Fibroblast of skin of left biceps (primary cell): ENCODE measurements around the gene TBCD.
"Not testable (repeated sequence)": the region's sequence is repeated elsewhere in the genome, so short reads cannot be mapped to it uniquely, and the experiment has no call there.

Experiments used
- DNase-seq, 2 experiments: peaks; one replicate each; pipeline ENCODE4 v3.0.0-alpha.2; 2013; ENCODE audit warnings: low read depth in 2 of 2

The TBCD gene

DNA sequence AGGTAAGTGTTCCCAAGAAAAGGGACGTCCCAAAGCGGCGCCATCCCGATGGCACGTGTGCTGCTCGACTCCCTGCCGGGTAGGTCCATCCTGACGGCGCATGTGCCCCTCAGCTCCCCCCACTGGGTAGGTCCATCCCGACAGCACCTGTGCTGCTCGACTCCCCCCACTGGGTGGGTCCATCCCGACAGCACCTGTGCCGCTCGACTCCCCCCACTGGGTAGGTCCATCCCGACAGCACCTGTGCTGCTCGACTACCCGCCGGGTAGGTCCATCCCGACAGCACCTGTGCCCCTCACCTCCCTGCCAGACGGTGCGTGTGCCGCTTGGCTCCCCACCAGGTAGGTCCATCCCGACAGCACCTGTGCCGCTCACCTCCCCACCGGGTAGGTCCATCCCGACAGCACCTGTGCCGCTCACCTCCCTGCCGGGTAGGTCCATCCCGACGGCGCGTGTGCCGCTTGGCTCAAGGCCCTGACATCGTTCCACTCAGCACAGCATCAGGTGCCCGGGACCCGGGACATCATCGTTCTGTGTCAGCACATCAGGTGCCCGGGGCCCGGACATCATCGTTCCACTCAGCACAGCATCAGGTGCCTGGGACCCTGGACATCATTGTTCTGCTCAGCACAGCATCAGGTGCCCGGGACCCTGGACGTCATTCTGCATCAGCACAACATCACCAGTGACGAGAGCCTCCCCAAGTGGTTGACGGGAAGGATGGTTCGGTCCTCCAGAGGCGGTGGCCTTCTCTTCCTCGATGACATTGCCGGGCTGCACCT is 22.2 kb upstream of the TBCD start:
- no peak for DNase-seq

DNA sequence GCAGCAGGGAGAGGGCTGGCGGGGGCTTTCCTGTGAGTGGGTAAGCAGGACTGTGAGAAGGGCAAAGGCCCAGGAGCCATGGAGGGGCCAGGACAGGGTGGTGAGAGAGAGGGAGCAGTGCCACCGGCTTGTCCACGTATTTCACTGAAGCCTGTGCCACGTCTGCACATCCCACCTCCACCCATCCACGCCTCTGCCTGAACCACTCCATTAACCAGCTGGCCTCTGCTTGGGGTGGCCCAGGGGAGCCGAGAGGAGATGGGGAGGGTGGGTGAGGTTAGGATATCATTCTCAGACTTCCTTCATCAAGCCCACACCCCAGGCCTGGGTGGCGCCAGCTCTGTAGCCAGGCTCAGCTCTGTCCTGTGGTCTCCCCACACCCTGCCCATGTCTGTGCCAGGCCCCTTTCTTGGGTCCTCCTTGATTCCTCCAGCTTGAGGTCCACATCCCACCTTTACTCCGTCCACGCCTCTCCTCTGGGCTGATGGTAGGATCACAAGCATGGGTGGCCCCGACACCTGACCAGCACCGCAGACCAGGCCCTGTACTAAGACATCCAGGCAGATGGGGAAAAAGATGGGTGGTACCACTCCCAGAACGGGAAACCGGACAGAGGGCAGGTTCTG is 19.6 kb upstream of the TBCD start:
- DNase-seq, result no peak

DNA sequence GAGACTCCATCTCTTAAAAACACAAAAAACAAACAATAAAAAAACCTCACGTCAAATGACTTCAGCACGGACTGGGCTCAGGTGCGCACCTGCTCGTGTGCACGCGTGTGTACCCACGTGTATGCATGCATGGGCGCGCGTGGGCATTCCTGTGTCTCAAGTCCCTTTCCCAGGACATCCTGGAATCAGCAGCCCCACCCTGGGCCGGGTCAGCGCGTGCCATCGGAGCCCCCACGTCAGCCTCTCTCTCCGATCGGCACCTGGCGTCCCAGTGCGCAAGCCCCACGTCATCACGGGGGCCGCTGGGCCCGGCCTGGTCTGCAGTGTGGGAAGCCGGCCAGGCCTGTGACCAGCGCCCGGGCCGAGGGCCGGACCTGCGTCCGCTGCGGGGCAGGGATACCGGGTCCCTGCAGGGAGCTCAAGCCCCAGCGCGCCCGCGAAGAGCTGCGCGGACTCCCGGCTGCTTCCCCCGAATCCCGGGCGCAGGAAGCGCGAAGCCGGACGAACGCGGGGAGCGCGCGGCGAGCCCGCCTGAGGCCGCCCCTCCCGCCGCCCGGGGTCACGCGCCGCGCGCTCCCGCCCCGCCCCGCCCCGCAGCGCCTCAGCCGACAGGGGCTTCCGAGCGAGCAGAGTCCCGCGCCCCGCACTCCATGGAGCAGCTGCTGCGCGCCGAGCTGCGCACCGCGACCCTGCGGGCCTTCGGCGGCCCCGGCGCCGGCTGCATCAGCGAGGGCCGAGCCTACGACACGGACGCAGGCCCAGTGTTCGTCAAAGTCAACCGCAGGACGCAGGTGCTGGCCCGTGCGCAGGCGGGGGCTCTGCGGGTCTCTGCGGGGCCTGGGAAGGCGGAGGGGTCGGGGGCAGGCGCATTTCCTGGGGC is 16.6 kb upstream of the TBCD start, which contains the start of gene FN3K:
TSS of gene FN3K (plus strand) at position 629 of the 880 bp plus-strand sequence. CDS start at position 651, 22 bp downstream.
- DNase-seq, result no peak

DNA sequence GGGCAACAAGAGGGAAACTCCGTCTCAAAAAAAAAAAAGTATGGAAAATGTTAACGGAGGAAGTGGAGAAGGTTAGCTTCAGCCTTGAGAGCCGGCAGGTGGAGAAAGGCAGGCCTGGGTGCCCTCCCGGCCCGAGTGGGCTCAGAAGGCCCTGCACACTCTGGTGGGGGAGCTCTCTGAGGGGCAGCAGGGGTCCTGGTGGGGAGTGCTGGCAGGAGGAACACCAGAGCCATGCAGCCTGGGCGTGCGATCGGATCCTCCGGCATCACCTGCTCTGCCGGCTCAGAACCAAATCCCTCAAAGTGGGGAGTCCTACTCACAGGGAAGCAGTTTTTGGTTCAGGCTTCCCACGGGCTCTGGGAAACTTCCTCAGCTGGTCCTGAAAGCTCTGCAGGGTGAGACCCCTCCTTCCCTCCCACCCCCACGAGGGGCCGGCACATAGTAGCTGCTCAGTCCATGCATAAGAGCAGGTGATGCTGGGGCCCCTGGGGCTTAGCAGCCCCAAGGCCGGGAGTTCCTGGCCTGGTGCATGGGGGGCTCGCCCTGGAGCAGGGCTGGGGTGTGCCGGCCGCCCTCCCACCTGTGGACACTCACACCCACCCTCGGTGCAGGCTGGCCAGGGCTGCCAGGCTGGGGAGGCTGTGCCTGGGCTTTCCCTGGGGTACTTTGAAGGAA is 15.2 kb upstream of the TBCD start:
- no peak for DNase-seq

DNA sequence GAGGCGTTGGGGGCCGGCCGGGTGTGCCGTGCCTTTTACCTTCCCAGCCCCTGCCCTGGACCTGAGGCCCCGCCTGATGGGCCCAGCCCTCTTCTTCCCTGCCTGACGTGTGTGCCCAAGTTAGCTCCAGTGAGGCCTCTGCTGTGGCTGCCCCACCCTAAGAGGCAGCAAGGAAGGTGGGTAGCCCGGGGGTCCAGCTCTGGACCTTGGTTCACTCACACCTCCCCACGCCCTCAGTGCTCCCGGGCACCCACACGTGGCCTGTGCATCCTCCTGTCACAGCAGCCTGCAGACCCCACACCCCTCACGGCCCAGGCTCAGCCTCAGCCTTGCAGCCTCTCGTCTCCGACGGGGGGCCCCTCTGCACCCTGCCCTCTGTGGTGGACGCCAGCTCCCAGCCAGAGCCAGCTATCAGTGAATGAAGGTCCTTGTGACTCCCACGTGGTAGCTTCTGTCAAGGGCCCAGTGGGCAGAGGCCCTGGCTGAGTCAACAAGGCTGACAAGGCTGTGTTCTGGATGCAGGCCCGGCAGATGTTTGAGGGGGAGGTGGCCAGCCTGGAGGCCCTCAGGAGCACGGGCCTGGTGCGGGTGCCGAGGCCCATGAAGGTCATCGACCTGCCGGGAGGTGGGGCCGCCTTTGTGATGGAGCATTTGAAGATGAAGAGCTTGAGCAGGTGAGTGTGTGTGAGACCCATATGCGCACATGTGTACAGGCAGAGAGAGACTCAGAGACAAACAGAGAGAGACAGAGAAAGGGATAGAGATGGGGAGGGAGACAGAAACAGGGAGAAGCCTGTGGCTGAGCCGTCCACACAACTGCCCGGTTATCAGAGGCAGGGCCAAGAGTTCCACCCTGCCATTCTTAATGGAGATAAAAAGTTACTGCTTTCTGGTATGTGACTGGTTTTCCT is 13.6 kb upstream of the TBCD start:
- no peak for DNase-seq

DNA sequence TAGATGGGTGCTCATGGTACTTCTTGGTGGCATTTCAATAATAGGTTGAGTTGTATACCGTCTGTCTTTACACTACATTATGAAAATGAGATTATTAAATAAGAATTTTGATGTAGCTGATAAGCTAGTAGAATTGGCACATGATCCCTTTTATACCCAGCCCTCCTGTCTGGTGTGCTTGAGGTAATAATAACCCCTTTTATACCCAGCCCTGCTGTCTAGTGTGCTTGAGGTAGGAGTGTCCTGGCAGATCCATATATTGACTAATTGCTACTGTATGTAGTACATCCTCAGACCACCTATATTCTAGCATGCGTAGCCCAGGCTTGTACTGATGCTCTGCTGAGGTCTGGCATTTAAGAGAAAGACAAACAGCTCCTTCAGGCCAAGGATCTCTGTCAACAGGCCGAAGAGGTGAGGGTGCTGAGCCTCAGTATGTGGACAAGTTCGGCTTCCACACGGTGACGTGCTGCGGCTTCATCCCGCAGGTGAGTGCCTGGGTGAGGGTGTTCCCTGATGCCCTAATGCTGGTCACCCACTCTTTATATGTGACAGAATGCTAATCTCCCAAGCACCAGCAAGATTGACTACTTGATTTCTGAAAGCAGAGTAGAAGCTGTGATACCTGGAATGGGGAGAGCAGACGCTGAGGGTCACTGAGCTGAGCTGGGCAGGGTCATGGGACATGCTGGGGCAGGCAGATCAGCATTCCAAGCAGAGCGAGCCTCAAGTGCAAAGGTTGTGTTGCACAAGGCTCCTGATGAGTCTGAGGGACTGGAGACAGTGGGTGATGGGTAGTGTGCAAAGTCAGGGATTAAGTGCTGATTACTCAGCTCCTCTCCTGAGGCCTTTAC is 10.7 kb upstream of the TBCD start:
- DNase-seq, result no peak

DNA sequence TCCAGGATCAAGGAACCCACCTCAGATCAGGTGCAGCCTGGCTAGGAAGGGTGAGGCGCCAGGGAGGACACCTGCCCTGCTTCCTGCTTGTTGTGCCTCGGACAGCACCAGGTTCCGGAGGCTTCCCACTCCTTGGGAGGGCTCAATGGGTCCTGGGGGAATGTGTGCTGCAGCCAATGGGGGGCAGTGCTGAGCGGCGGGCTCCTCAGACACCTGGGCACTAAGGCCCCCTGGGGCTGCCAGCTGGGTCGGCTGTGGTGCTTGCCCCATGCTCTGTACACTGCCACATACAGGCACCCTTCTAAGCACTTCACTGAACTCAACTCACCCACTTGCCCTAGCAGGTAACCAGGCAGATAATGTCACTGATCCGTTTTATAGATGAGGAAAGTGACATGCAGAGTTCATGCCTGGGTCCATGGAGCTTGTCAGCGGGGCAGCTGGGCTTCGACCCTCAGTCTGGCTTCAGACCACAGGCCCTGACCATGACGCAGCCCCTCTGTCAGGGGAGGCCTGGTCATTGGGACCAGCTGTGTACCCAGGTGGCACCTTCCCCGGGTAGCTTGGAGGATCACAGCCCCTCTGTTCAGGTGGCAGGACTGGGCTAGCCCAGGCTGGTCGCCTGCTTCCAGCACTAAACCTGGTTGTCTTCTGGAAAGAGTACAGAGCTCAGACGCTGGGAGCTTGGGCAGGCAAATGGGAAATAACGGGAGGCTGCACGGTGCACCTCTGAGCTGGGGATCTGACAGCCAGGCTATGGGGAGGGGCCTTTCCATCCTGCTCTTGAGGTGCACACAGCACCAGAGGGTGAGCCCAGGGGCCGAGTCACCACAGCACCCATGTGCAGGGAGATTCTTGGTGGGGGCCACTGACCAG is 8.3 kb upstream of the TBCD start:
- no peak for DNase-seq

DNA sequence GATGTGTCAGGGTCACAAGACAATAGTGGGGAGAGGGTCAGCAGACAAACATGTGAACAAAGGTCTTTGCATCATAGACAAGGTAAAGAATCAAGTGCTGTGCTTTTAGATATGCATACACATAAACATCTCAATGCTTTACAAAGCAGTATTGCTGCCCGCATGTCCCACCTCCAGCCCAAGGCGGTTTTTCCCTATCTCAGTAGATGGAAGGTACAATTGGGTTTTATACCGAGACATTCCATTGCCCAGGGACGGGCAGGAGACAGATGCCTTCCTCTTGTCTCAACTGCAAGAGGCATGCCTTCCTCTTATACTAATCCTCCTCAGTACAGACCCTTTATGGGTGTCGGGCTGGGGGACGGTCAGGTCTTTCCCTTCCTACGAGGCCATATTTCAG is 7.1 kb upstream of the TBCD start:
- not testable (repeated sequence) for DNase-seq

DNA sequence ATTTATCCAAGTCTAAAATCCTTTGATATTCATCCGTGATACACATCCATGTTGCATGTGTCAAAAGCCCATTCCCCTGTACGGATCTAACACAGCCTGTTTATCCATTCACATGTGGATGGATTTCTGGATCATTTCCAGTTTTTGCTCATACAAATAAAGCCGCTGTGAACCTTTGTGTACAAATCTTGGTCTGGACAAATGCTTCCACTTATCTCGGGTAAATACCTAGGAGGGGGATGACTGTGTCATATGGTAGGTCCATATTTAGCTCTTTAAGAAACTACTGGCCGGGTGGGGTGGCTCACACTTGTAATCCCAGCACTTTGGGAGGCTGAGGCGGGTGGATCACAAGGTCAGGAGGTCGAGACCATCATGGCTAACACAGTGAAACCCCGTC is 6.3 kb upstream of the TBCD start:
- DNase-seq, result no peak

DNA sequence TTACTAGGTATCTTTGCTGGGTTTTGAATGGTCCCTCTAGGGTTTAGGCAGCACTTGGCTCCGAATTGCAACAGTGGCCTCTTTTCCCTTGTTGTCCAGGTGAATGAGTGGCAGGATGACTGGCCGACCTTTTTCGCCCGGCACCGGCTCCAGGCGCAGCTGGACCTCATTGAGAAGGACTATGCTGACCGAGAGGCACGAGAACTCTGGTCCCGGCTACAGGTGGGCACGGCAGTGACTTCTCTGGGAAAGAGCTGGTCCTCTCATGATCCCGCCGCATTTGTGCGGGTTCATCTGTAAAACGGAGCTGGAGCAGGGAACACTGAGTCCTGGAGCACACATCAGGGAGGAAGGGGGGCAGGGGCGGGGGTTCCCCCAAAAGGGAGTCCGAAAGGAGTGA is 3.1 kb upstream of the TBCD start:
- DNase-seq, result no peak

DNA sequence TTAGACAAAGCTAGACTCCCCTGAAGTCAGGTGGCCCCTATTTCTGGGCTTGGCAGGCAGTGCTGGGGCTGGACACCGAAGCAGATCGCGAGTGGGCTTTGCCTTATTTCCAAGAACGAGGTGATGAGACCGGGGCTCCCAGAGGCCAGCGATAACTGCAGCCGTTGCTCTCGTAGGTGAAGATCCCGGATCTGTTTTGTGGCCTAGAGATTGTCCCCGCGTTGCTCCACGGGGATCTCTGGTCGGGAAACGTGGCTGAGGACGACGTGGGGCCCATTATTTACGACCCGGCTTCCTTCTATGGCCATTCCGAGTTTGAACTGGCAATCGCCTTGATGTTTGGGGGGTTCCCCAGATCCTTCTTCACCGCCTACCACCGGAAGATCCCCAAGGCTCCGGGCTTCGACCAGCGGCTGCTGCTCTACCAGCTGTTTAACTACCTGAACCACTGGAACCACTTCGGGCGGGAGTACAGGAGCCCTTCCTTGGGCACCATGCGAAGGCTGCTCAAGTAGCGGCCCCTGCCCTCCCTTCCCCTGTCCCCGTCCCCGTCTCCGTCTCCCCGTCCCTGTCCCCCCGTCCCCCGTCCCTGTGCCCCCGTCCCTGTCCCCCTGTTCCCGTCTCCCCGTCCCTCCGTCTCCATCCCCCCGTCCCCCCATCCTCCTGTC is 1.5 kb upstream of the TBCD start:
- no peak for DNase-seq

DNA sequence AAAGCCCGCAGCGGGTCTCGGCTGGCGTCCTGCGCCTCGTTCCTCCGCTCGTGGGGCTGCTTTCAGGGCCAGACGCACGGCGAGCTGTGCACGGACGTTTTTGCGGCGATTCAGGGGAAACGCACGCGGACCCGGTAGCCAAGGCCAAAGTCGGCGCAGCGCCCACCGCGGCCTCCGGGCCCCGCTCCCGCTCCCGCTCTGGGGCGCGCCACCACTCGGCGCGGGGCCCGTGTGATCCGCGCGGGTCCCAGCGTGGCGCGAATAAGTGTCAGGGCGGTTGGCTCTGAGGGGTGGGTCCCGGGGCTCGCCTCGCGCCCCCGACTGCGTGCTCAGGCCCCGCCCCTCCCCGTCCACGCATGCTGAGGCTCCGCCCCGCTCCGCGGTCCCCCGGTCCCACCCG is 694 bp upstream of the TBCD start:
- DNase-seq, result no peak

DNA sequence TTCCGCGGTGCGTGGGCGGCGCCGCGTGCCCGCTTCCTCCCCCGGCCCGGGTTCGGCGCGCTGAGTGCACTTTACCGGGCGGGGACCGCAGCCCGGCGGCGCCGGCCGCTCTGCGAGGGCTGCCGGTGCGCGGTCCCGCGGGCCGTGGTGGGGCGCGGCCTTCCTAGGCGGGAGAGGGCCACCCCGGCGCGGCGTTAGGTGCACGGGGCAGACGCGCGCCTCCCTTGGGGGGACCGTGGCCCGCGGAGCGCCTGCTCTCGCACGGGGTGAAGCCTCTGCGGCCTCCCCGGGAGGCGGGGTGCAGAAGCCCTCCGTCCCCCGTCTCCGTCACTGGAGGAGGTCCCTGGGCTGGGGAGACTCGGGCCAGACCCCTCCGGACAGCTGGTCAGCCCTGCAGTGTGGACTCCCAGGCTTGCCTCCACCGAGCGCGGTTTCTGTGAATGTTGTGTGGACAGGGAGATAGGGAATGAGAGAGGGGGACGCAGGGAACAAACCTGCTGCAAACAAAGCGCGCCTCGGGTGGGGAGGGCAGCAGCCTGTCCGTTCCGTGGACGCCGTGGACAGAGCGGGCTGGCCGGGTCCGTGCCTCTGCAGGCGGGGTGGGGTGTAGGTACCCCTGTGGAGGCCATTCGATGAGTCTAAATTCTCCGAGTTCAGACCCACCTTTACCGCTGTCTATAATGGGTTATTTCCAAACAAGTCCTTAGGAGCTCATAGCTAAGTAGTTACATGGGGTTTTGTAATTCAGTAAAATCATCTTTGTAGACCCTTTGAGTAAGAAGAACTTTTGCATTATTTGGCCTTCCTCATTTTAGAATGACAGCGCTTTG is 721 bp downstream of the TBCD start:
- DNase-seq, result no peak

DNA sequence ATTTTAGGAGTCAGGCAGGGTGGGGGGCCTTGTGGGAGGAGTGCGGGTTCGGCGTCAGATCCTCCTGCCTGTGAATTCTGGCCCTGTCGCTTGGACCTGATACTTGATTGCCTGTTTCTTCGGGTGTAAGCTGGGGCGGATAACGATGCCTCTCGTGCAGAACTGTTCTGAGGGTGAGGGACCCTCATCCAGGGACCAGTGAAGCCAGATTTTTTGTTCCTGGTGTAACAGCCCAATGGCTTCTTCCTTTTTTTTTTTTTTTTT is 1.3 kb downstream of the TBCD start:
- DNase-seq, result no peak

DNA sequence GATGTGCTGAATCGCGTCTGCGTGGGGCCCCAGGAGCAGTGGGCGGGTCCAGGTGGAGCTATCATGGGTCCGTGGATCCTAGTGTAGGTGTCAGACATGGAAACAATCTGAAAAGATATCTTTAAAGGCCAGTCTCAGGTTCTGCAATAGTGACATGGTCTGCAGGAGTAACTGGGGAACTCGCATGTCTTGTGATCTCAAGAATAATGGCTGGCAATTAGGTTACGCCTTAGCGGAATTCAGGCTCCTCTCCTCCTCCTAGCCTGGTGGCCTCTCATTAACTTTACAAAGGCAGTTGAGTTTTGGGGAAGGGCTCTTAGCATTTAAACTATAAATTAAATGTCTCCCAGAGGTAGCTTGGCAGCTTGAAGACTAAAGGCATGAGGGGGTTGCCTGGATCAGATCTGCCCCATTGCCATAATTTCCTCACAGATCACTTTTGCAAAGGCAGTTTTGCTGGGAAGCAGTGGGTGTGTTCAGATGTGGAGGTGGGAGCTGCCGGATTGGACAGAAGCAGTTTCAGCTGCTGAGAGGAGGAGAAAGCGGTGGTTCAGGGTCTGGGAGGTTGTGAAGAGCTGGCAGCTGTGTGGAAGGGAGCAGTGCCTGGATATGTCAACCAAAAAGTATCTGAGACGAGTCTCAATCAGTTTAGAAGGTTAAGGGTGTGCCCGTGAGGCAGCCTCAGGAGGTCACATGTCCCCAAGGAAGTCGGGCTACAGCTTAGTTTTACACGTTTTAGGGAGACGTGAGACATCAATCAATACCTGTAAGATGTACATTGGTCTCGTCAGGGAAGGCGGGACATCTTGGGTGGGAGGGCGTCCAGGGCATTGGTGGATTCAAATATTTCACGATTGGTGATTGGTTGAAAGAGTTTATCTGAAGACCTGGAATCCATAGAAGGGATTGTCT is 2.7 kb downstream of the TBCD start:
- no peak for DNase-seq

DNA sequence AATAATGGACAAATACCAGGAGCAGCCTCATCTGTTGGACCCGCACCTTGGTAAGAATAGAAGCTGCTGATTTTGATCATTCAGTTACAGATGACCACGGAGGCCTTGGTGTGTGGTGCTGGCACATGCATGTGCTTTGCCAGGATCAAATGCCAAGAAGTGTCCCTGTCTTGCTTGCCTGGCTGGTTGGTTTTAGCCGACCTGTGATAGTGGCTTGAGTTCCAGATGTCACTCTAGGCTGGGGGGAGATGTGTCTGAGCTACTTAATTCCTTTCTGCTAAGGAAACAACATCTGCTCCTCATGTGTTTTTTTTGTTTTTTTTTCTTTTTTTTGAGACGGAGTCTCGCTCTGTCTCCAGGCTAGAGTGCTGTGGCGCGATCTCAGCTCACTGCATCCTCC is 4.3 kb downstream of the TBCD start:
- DNase-seq, result no peak

DNA sequence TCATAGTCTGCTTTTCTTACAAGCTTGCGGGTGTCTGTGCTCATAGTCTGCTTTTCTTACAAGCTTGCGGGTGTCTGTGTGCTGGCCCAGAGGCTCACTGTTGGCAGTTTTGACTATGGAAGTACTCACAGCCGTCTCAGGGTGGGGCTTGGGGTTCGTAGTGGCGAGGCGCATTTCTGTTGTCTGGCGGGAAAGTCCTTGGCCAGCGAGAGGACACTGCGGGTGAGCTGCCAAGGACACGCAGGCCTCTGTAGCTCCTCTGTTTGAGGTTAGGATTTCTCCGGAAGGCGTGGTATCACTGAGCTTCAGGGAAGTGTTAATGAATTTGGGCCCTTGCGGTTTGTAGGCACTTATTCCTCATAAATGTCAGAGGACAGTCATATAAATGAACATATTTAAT is 13.5 kb downstream of the TBCD start:
- no peak for DNase-seq
